HG03342 (cell line): Measurements from ENCODE around the gene C2orf49.
"Not testable (repeated sequence)": the region's sequence is repeated elsewhere in the genome, so short reads cannot be mapped to it uniquely, and the experiment has no call there.

Experiments used
- ATAC-seq: cut with Tn5 transposase; IDR thresholded peaks from one replicate; pipeline ENCODE4 v1.9.1; 2021; ENCODE audit warnings: mild to moderate bottlenecking, moderate library complexity; ENCODE audit not compliant: unreplicated experiment

C2orf49 gene

DNA sequence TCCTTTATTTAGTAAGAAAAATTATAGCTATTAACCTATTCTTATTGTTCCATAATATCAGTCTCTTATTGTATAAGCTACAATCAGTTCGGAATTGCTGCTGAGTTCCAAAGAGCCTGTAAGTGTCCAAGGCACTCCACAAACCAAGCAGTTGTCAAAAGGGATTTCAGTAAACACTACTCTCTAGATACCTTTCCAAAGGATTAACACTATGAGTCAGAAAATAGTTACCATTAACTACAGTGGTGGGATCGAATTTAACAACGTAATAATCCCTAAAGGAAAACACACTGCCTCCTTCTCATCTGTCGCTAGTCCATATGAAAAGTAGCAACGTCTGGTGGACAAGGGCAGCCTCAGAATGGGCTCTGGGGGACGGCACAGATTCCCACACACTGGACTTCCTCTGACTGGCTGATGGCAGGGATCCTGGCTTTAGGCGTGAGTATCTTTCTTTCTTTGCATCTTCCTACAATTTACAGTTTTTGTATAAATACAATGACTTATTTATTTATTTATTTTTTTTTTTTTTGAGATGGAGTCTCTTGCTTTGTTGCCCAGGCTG is 16.6 kb upstream of the C2orf49 start:
- no peak for ATAC-seq

DNA sequence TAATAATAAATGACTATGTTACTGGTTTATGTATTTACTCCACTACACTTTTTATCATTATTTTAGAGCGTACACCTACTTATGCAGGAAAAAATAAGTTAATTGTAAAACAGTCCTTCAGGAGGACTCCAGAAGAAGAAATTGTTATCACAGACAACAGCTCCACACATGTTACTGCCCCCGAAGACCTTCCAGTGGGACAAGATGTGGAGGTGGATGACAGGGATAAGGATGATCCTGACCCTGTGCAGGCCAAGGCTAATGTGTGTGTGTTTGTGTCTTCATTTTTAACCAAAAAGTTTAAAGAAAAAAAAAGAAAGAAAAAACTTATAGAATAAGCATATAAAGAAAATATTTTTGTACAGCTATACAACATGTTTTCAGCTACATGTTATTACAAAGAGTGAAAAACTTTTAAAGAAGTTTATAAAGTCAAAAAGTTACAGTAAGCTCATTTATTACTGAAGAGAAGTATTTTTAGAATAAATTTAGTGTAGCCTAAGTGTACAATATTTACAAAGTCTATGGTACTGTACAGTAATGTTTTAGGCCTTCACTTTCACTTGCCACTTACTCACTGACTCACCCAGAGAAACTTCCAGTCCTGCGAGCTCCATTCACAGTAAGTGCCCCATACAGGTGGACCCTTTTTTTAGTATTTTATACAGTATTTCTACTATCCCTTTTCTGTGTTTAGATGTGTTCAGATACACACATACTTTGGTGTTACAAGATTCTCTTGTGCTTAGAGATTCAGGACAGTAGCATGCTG is 15.3 kb upstream of the C2orf49 start:
- ATAC-seq = no peak

DNA sequence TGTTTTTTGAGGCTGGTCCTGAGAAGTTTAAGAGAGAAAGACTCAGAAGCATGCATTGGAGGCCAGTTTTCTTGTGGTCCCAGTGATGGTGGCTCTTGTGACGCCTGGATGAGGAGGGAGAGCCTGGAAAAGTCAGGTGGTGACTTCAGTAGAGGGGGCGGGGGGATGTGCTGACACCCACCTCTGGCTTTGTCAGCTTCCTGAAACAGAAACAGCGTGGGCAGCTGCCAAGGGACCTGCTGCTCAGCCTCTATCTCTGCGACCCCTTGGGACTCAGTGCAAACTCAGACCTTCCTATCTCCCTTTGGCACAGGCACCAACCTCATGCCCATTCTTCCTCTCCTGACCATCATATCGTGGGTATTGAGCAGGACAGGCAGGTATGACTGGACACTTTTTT is 14.2 kb upstream of the C2orf49 start:
- ATAC-seq = no peak

- no peak for ATAC-seq
Observed at GRCh38 chr2:105324101-105324500, 13.2 kb upstream of the C2orf49 start.

GRCh38 chr2:105324732-105325131 is 12.6 kb upstream of the C2orf49 start:
- no peak for ATAC-seq

GRCh38 chr2:105325389-105325963 is 11.9 kb upstream of the C2orf49 start:
- no peak for ATAC-seq

GRCh38 chr2:105327271-105327670 is 10.1 kb upstream of the C2orf49 start:
- not testable (repeated sequence) for ATAC-seq

GRCh38 chr2:105327690-105328089 is 9.7 kb upstream of the C2orf49 start:
- no peak for ATAC-seq

GRCh38 chr2:105328281-105329196 is 8.8 kb upstream of the C2orf49 start:
- ATAC-seq = no peak

- ATAC-seq = no peak
Observed at GRCh38 chr2:105329197-105329554, 8.2 kb upstream of the C2orf49 start.

DNA sequence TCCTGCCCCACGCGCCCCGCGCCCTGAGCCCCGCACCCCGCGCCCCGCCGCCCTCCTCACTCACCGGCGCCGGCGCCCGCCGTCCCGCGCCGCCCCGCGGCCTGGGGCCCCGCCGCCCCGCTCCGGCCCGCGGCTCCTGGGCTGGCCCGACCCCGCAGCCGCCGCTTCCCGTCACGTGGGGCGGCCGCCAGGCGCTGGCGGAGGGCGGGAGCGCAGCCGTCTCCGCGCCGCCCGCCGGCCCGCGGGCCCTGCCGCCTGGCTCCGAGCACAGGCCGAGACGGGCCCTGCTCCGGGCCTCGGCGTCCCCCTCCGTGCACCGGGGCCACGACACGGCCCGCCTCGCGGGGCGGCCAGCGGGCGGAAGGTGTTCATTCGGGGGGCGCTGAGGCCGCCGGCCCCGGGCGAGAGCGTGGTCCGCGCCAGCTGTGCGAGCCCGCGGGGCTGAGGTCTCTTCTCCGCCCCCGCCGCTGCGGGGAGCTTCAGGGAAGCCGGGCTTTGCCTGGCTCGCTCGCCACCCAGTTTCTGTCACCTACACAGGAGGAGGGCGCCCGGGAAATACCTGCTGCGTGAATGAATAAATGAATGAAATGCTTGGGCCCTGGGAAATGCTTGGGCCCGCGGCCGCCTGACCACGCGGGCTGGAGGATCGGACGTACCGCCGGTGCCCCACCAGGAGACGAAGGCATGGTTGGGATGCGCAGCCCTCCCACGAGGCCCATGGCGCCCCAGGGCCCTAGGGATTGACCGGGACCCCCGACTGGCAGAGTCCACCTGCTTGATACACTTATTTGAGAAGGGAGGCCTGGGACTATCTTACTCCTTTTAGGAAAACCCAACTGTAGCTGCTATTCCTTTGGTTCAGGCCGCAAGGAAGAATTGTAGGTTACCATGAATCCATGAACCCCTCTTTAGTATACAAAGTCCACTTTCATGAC is 7.5 kb upstream of the C2orf49 start, which contains the start of gene TGFBRAP1:
Gene TGFBRAP1 (minus strand): TSS at position 175 of the 935 bp plus-strand sequence. CDS start 21,434 bp downstream, outside the sequence.
- peak; percentile 83 for ATAC-seq

- ATAC-seq = no peak
Observed at GRCh38 chr2:105330681-105331375, 6.5 kb upstream of the C2orf49 start.

GRCh38 chr2:105334211-105334610 is 3.1 kb upstream of the C2orf49 start:
- ATAC-seq = no peak

DNA sequence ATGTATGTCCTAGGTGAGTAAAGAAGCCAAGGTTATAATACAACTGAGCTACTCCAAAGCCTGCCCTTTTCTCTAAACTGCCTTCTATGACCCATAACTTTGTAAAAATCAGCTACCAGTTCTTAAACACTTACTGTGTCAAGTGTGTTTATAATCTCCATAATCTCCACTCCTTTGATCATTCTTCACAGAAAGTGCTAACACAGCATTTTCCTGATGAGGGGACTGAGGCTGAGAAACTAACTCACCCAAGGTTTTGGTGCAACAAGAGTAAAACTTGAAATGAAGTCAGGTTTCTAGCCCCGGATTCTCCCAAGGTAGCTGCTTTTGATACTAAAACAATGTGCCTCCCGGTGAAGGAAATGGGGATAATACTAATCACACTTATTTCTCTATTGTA is 1.9 kb upstream of the C2orf49 start:
- no peak for ATAC-seq

DNA sequence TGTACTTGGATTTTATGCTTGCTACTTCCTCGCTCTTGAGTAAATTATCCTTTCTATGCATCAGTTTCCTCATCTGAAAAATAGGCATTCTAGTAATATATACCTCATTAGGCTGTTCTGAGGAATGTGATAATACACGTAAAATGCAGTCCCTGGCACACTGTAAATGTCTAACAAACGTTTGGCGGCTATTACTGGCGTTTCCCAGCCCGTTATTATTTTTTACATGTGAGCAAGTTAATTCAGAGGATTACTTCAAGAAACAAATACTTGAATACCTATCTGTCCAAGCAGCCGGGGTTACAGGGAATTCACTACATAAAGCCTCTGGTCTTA is 586 bp upstream of the C2orf49 start:
- ATAC-seq = no peak

- ATAC-seq = peak; percentile 33
Observed at GRCh38 chr2:105338020-105338385, 663 bp downstream of the C2orf49 start.

DNA sequence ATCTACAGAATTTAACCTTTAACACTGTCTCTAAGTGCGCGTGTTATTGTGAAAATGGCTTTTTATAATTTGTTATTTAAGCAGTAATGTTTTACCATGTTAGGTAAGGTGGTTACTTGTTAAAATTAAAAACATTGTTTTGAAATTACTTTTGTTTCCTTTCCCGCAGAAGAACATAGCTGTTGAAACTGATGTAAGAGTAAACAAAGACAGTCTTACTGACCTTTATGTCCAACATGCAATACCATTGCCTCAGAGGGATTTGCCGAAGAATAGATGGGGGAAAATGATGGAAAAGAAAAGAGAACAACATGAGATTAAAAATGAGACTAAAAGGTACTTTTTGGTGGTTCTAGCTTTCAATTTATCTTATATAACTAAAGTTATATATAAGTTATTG is 2.1 kb downstream of the C2orf49 start:
- ATAC-seq = no peak

DNA sequence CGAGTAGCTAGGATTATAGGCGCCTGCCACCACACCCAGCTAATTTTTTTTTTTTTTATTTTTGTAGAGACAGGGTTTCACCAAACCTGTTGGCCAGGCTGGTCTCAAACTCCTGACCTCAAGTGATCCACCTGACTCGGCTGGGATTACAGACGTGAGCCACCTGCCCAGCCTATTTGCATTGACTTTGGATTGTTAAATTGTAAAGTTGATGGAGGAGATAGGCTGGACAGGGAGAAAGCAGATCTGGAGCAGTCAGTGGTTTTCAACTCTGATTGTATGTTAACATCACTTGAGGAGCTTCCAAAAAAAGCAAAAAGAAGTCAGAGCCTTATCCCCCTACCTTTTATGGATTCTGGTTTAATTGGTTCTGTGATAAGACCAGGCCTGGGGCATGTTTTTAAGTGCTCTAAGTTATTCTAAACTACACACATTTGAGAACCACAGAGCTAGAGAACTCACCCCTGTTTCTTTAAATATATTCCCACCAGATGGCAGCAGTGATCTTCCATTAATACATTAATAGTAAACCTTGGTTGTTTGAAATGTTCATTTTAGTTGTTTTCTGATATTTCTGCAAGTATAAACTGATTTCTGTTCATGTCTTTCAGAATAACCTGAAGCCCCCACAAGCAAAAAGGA is 7.5 kb downstream of the C2orf49 start:
- no peak for ATAC-seq

GRCh38 chr2:105357122-105357521 is 19.8 kb downstream of the C2orf49 start:
- no peak for ATAC-seq
